Astrocyte (in vitro differentiated cells and primary cell): ENCODE measurements around the gene CEACAM20. TPM values are rescaled to one million over a fixed set of nuclear protein-coding genes. Genes with fewer than 3 reads are reported as not detected.

Experiments
- DNase-seq: peaks from one replicate; pipeline ENCODE4 v3.0.0-alpha.2; 2010; ENCODE audit warnings: low read depth
- FAIRE-seq: peaks from 2 replicates; lab custom pipeline; 2011; peaks lifted over from hg19 to GRCh38; lab: Jason Lieb, UNC
- H2AFZ ChIP-seq: 2 replicates; pipeline ENCODE4 v1.6.0; 2012; ENCODE audit warnings: low read depth, low read length, inconsistent platforms
- H3K27ac ChIP-seq: 2 replicates; pipeline ENCODE4 v1.5.1; 2011; ENCODE audit warnings: low read depth, low read length, inconsistent platforms
- H3K27me3 ChIP-seq: 2 replicates; pipeline ENCODE4 v1.6.0; 2011; ENCODE audit warnings: low read length, inconsistent platforms; ENCODE audit not compliant: insufficient read depth
- H3K36me3 ChIP-seq: 2 replicates; pipeline ENCODE4 v1.5.1; 2011; ENCODE audit warnings: low read length, inconsistent platforms; ENCODE audit not compliant: insufficient read depth
- H3K4me1 ChIP-seq: 2 replicates; pipeline ENCODE4 v1.5.1; 2011; ENCODE audit warnings: low read length, inconsistent platforms; ENCODE audit not compliant: insufficient read depth
- H3K4me2 ChIP-seq: 2 replicates; pipeline ENCODE4 v1.6.0; 2012; ENCODE audit warnings: low read length, inconsistent platforms
- H3K4me3 ChIP-seq: 2 replicates; pipeline ENCODE4 v1.5.1; 2011; ENCODE audit warnings: low read depth, mild to moderate bottlenecking, low read length, inconsistent platforms; ENCODE audit not compliant: insufficient read depth
- H3K79me2 ChIP-seq: 2 replicates; pipeline ENCODE4 v1.6.0; 2012; ENCODE audit warnings: mild to moderate bottlenecking, low read length, inconsistent platforms; ENCODE audit not compliant: insufficient read depth
- H3K9ac ChIP-seq: 2 replicates; pipeline ENCODE4 v1.6.0; 2012; ENCODE audit warnings: mild to moderate bottlenecking, low read length, inconsistent platforms
- H3K9me3 ChIP-seq: 2 replicates; pipeline ENCODE4 v1.5.1; 2012; ENCODE audit warnings: low read depth, mild to moderate bottlenecking, low read length, inconsistent platforms; ENCODE audit not compliant: insufficient read depth
- H4K20me1 ChIP-seq: 2 replicates; pipeline ENCODE4 v1.6.0; 2012; ENCODE audit warnings: low read length, inconsistent platforms; ENCODE audit not compliant: insufficient read depth
- H3K27ac Mint-ChIP-seq: one replicate; pipeline ENCODE4 v1.8.0; 2021; ENCODE audit warnings: mild to moderate bottlenecking, mixed read lengths; ENCODE audit not compliant: unreplicated experiment
- H3K27me3 Mint-ChIP-seq: one replicate; pipeline ENCODE4 v1.8.0; 2021; ENCODE audit warnings: low read depth, mixed read lengths; ENCODE audit not compliant: unreplicated experiment
- H3K36me3 Mint-ChIP-seq: one replicate; pipeline ENCODE4 v1.8.0; 2021; ENCODE audit warnings: low read depth, mixed read lengths; ENCODE audit not compliant: unreplicated experiment
- H3K4me1 Mint-ChIP-seq: one replicate; pipeline ENCODE4 v1.8.0; 2021; ENCODE audit warnings: low read depth, mixed read lengths; ENCODE audit not compliant: unreplicated experiment
- H3K4me3 Mint-ChIP-seq: one replicate; pipeline ENCODE4 v1.8.0; 2021; ENCODE audit warnings: mild to moderate bottlenecking, moderate library complexity, mixed read lengths; ENCODE audit not compliant: unreplicated experiment
- H3K9me3 Mint-ChIP-seq: one replicate; pipeline ENCODE4 v1.8.0; 2021; ENCODE audit warnings: mild to moderate bottlenecking, mixed read lengths; ENCODE audit not compliant: unreplicated experiment
- CTCF ChIP-seq: IDR thresholded peaks from 2 replicates; pipeline ENCODE4 v1.5.1; 2011; ENCODE audit warnings: low read depth, mild to moderate bottlenecking, inconsistent platforms, low read length, moderate library complexity; ENCODE audit not compliant: insufficient read depth
- EZH2 ChIP-seq: IDR thresholded peaks from 2 replicates; pipeline ENCODE4 v1.6.1; 2012; ENCODE audit warnings: mild to moderate bottlenecking, low read length, inconsistent platforms; ENCODE audit not compliant: insufficient read depth
- total RNA-seq: library from RNA; stranded (reverse); gene quantifications from 2 replicates; pipeline ENCODE4 v1.2.1, GENCODE V29; 2021

CEACAM20 gene
- total RNA-seq, 1 donor from 2014 or later: not detected

GRCh38 chr19:44549507-44549906, 20.0 kb upstream of the CEACAM20 start:
- TF ChIP-seq EZH2: no peak
- no peak for TF ChIP-seq CTCF
- no peak overlapping the region for H3K27ac ChIP-seq
- H3K4me3 ChIP-seq: no peak overlapping the region
- Mint-ChIP-seq H3K4me3 (no peak overlapping the region), H3K9me3 (peaks cover 2% of the 10 kb centered on the region), H3K36me3 (no peaks in the 10 kb centered on the region), H3K27ac (no peak overlapping the region), H3K27me3 (peaks cover 3% of the 10 kb centered on the region), H3K4me1 (peaks cover 12% of the 10 kb centered on the region)
- no peak overlapping the region for H2AFZ ChIP-seq
- H3K9ac ChIP-seq: no peak overlapping the region
- H3K27me3 ChIP-seq: no peaks in the 10 kb centered on the region
- no peaks in the 10 kb centered on the region for H3K9me3 ChIP-seq
- H3K4me2 ChIP-seq: peak overlapping the region; percentile 45
- FAIRE-seq (no peak), DNase-seq (no peak)
- no peaks in the 10 kb centered on the region for H3K36me3 ChIP-seq
- no peaks in the 10 kb centered on the region for H3K79me2 ChIP-seq
- peaks cover 5% of the 10 kb centered on the region for H3K4me1 ChIP-seq
- H4K20me1 ChIP-seq: no peaks in the 10 kb centered on the region

- Mint-ChIP-seq H3K36me3 (no peaks in the 10 kb centered on the region), H3K9me3 (peaks cover 7% of the 10 kb centered on the region), H3K27ac (no peak overlapping the region), H3K4me1 (peaks cover 11% of the 10 kb centered on the region), H3K27me3 (peaks cover 11% of the 10 kb centered on the region), H3K4me3 (no peak overlapping the region)
- Histone ChIP-seq H2AFZ (no peak overlapping the region), H3K4me2 (peak overlapping the region; percentile 45), H3K27me3 (peaks cover 2% of the 10 kb centered on the region), H3K4me1 (peaks cover 5% of the 10 kb centered on the region), H3K27ac (peak overlapping the region; percentile 29), H3K4me3 (no peak overlapping the region), H3K9ac (no peak overlapping the region), H4K20me1 (no peaks in the 10 kb centered on the region), H3K79me2 (no peaks in the 10 kb centered on the region), H3K36me3 (no peaks in the 10 kb centered on the region), H3K9me3 (no peaks in the 10 kb centered on the region)
- FAIRE-seq (peak; percentile 13), DNase-seq (peak; percentile 66)
- no peak for TF ChIP-seq CTCF
- no peak for TF ChIP-seq EZH2
These were observed 19.3 kb upstream of the CEACAM20 start for GRCh38 chr19:44548736-44549135.

- no peak overlapping the region for H3K27ac ChIP-seq
- TF ChIP-seq CTCF (no peak), EZH2 (no peak)
- H3K4me3 Mint-ChIP-seq: no peak overlapping the region
- no peak for FAIRE-seq
- no peaks in the 10 kb centered on the region for H3K9me3 ChIP-seq
- peaks cover 2% of the 10 kb centered on the region for H3K36me3 Mint-ChIP-seq
- H4K20me1 ChIP-seq: no peaks in the 10 kb centered on the region
- no peaks in the 10 kb centered on the region for H3K79me2 ChIP-seq
- no peak overlapping the region for H2AFZ ChIP-seq
- DNase-seq: no peak
- H3K36me3 ChIP-seq: no peaks in the 10 kb centered on the region
- no peaks in the 10 kb centered on the region for H3K4me1 ChIP-seq
- H3K27me3 Mint-ChIP-seq: peaks cover 31% of the 10 kb centered on the region
- H3K27me3 ChIP-seq: peaks cover 6% of the 10 kb centered on the region
- H3K27ac Mint-ChIP-seq: no peak overlapping the region
- peaks cover 22% of the 10 kb centered on the region for H3K9me3 Mint-ChIP-seq
- peaks cover 4% of the 10 kb centered on the region for H3K4me1 Mint-ChIP-seq
- no peak overlapping the region for H3K9ac ChIP-seq
- no peak overlapping the region for H3K4me2 ChIP-seq
- no peak overlapping the region for H3K4me3 ChIP-seq
These were observed 14.6 kb upstream of the CEACAM20 start for GRCh38 chr19:44544031-44544430.
